Activated CD4-positive, alpha-beta memory T cell treated with anti-CD3 and anti-CD28 coated beads for 36 hours (primary cell): ENCODE measurements around the gene SLC35C1. TPM values are rescaled to one million over a fixed set of nuclear protein-coding genes. Genes with fewer than 3 reads are reported as not detected.

Experiments used
- CTCF ChIA-PET: fragments of 350-600 bp; sonication (Branson Sonifier 250); formaldehyde crosslinking; loops from one replicate; lab custom pipeline; 2021; ENCODE audit warnings: antibody characterized with exemption, inconsistent platforms; lab: Charles Lee
- POLR2A ChIA-PET: fragments of 350-600 bp; sonication (Branson Sonifier 250); formaldehyde crosslinking; loops from one replicate; lab custom pipeline; 2021; ENCODE audit warnings: antibody characterized with exemption; lab: Charles Lee
- DNase-seq: peaks from one replicate; pipeline ENCODE4 v3.0.0-alpha.2; 2020
- H3K27ac Mint-ChIP-seq: one replicate; pipeline ENCODE4 v1.8.0; 2021; ENCODE audit warnings: mixed read lengths
- H3K27me3 Mint-ChIP-seq: one replicate; pipeline ENCODE4 v1.8.0; 2021; ENCODE audit warnings: mixed read lengths
- H3K36me3 Mint-ChIP-seq: one replicate; pipeline ENCODE4 v1.8.0; 2021; ENCODE audit warnings: mixed read lengths
- H3K4me1 Mint-ChIP-seq: one replicate; pipeline ENCODE4 v1.8.0; 2021; ENCODE audit warnings: low read depth, mixed read lengths
- H3K4me3 Mint-ChIP-seq: one replicate; pipeline ENCODE4 v1.8.0; 2021; ENCODE audit warnings: mild to moderate bottlenecking, mixed read lengths
- H3K9me3 Mint-ChIP-seq: one replicate; pipeline ENCODE4 v1.8.0; 2021; ENCODE audit warnings: mixed read lengths
- intact Hi-C: fragments of 100-400 bp; cut with micrococcal nuclease; formaldehyde crosslinking; loops from one replicate; pipeline ENCODE4 v1.15.1; 2023
- total RNA-seq, 2 experiments: library from RNA; stranded (reverse); gene quantifications; one replicate each; pipeline ENCODE4 v1.2.3, GENCODE V29; 2021

The SLC35C1 gene
- 10 to 100 TPM; 10.7 to 11.4 TPM for total RNA-seq

DNA sequence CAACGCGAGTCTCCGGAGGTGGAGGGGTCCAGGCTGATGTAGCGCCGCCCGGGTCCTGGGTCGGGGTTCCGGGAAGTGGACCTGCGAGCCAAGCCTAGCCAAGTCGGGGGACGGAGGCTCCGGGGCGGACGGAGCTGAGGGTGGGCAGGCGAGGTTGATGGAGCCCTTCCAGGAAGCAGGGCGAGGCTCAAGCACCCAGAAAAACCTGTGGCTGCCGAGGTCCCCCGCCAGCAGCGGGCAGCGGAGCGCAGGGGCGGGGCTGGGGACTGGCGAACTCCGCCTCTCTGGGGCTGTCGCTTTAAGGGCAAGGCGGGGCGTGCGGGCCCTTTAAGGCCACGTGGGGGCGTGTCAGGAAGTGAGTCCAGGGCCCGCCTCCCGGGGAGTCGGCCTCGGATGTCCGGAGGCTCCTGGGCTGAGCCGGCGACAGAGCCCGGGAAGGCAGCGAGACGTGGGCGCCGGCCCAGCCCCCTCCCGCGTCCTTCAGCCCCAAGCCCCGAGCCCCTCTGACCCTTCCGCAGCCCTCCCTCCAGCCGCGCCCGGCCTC is at the start of gene SLC35C1:
SLC35C1 (plus strand) TSS at position 389 of the 544 bp plus-strand sequence. CDS start 653 bp downstream, outside the sequence.
- CTCF ChIA-PET: interaction anchor here (1.2 to 7.7 kb wide), 2 partner anchors 33 to 40 kb away, joined by 3 to 49 read pairs; no protein-coding TSS in a partner anchor
- peak within 1 kb of the TSS; percentile 90 for H3K4me3 Mint-ChIP-seq
- no peaks in the 10 kb centered on the region for H3K27me3 Mint-ChIP-seq
- H3K9me3 Mint-ChIP-seq: no peaks in the 10 kb centered on the region
- peaks cover 42% of the 10 kb centered on the region for H3K4me1 Mint-ChIP-seq
- intact Hi-C loops: loop anchor here (1.0 to 10.0 kb wide), 4 partner anchors 33 to 1240 kb away; partner anchors contain the start of genes CD82 and CRY2
- POLR2A ChIA-PET: interaction anchor here (0.5 to 3.7 kb wide), 3 partner anchors 37 to 744 kb away, joined by 4 to 13 read pairs (median 4); partner anchors contain the start of gene CRY2
- DNase-seq: peak; percentile 97
- peak within 1 kb of the TSS; percentile 86 for H3K27ac Mint-ChIP-seq
- peaks cover 8% of the 10 kb centered on the region for H3K36me3 Mint-ChIP-seq

DNA sequence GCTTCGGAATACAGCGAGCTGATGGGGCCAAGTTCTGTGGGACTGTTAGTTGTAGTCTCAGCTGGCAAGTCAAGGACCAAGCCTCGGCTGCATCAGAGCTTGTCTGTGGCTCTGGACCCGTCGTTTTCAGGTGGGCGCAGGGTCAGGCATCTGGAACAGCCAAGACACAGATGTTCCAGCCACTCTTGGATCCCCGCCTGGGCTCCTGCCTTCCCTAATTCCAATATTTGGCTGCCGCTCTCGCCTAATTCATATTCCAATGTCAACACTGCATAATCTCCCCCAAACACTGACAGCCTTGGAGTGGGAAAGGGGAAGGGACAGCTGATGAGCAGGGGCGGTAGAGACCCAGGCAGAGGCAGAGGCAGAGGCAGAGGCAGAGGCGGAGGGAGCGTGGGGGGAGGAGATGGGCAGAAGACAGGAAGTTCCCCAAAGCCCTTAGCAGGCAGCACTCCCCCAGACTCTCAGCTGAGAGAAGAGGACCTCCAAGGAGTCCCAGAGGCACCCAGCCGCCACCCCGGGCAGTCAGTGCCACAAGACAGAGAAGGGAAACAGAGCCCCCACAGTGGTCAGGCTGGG is 49.6 kb upstream of the SLC35C1 start:
- Mint-ChIP-seq H3K4me3 (no peak overlapping the region), H3K4me1 (no peaks in the 10 kb centered on the region), H3K27ac (no peak overlapping the region), H3K36me3 (no peaks in the 10 kb centered on the region), H3K27me3 (peaks cover 31% of the 10 kb centered on the region), H3K9me3 (no peaks in the 10 kb centered on the region)
- ChIA-PET POLR2A (no interaction called here), CTCF (interaction anchor here (0.5 to 2.4 kb wide), 2 partner anchors 14 to 16 kb away, joined by 3 to 12 read pairs; no protein-coding TSS in a partner anchor)
- intact Hi-C loops: no loop called here
- DNase-seq: no peak

DNA sequence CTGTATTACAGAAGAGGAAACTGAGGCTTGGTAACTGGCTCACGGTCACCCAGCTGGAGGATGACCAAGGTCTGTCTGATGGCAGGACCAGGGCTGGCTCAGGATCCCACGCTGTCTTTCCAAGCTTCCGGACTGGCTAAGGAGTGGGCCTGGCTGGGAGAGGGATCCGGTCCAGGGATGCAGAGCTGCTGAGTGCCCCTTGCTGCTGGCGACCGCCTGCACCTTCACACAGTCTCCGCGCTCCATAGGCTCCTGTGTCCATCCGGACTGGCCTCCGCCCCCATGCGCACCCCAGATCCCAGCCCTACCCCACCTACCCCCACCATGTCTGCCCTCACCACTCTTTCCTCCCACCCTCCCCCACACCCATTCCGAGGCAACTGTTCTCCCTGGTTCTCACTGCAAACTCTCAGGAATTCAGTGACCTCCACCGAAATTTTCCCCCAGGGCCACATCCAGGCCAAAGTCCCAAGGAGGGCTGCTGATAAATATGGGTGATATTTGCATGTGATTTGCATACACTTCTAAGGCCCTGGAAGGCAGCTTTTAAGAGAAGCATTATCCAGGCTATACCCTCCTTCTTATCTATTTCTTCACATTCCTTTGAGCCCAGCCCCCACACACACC is 48.5 kb upstream of the SLC35C1 start:
- H3K9me3 Mint-ChIP-seq: no peaks in the 10 kb centered on the region
- ChIA-PET POLR2A (no interaction called here), CTCF (interaction anchor here (0.5 to 2.4 kb wide), 3 partner anchors 13 to 15 kb away, joined by 3 to 12 read pairs (median 3); no protein-coding TSS in a partner anchor)
- intact Hi-C loops: no loop called here
- H3K36me3 Mint-ChIP-seq: no peaks in the 10 kb centered on the region
- DNase-seq: no peak
- H3K4me1 Mint-ChIP-seq: no peaks in the 10 kb centered on the region
- peaks cover 26% of the 10 kb centered on the region for H3K27me3 Mint-ChIP-seq
- no peak overlapping the region for H3K4me3 Mint-ChIP-seq
- H3K27ac Mint-ChIP-seq: no peak overlapping the region

DNA sequence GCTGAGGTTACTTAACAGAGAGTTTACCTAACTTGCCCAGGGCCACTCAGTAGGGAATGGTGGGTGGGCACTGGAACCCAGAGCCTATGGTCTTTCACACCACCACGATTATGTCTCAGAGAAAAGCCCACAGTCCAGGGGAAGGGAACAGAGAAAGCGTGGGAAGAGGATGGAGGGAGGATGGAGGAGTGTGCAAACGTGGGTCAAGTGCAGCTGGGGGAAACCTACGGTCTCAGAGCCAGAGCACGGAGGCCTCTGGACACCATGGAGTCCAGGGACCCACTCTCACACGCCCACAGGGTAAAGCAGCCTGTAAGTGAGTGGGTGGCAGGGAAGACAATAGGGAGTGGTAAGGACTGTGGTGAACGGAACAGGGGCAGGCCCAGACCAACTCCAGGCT is 47.3 kb upstream of the SLC35C1 start:
- peaks cover 23% of the 10 kb centered on the region for H3K27me3 Mint-ChIP-seq
- ChIA-PET CTCF (interaction anchor here (2.2 kb wide), 1 partner anchor 14 kb away, joined by 11 read pairs; no protein-coding TSS in a partner anchor), POLR2A (no interaction called here)
- intact Hi-C loops: no loop called here
- H3K36me3 Mint-ChIP-seq: no peaks in the 10 kb centered on the region
- no peak overlapping the region for H3K27ac Mint-ChIP-seq
- no peak for DNase-seq
- H3K4me1 Mint-ChIP-seq: no peaks in the 10 kb centered on the region
- H3K4me3 Mint-ChIP-seq: no peak overlapping the region
- no peaks in the 10 kb centered on the region for H3K9me3 Mint-ChIP-seq

DNA sequence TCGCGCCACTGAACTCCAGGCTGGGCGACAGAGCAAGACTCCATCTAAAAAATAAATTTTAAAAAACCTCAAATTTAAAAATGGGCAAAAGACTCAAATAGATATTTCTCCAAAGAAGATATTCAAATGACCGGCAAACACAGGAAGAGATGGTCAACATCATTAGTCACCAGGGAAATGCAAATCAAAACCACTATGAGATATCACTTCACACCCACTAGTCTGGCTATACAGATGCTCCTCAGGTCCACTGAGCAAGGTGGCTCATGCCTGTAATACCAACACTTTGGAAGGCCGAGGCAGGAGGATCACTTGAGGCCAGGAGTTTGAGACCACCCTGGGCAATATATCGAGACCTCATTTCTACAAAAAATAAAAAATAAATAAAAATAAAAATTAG is 43.3 kb upstream of the SLC35C1 start:
- Mint-ChIP-seq H3K27me3 (peaks cover 10% of the 10 kb centered on the region), H3K4me3 (no peak overlapping the region), H3K4me1 (no peaks in the 10 kb centered on the region), H3K27ac (no peak overlapping the region), H3K9me3 (no peaks in the 10 kb centered on the region), H3K36me3 (no peaks in the 10 kb centered on the region)
- intact Hi-C loops: no loop called here
- CTCF ChIA-PET: interaction anchor here (2.3 kb wide), 1 partner anchor 10 kb away, joined by 10 read pairs; no protein-coding TSS in a partner anchor
- no peak for DNase-seq
- POLR2A ChIA-PET: no interaction called here

DNA sequence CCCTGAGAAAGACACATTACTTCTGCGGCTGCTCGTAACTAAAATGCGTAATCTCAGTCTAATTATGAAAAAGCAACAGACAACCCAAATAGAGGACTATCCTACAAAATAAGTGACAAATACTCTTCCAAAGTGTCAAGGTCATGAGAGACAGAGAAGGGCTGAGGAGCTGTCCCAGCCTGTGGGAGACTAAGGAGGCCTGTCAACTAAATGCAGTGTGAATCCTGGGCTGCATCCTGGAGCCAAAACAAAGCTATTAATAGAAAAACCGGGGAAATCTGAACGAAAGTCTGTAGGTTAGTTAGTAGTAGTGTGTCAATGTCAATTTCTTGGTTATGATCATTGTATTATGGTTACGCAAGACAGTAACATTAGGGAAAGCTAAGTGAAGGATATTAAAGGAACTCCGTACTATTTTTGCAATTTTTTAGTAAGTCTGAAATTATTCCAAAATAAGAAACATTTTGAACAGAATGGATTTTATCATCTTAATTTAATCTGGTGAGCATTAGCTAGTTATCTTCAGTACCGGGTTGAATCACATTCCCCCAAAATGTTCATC is 39.8 kb upstream of the SLC35C1 start:
- H3K27ac Mint-ChIP-seq: no peak overlapping the region
- H3K4me1 Mint-ChIP-seq: no peaks in the 10 kb centered on the region
- POLR2A ChIA-PET: no interaction called here
- DNase-seq: no peak
- intact Hi-C loops: no loop called here
- no peak overlapping the region for H3K4me3 Mint-ChIP-seq
- no peaks in the 10 kb centered on the region for H3K9me3 Mint-ChIP-seq
- CTCF ChIA-PET: no interaction called here
- H3K36me3 Mint-ChIP-seq: no peaks in the 10 kb centered on the region
- peaks cover 6% of the 10 kb centered on the region for H3K27me3 Mint-ChIP-seq

DNA sequence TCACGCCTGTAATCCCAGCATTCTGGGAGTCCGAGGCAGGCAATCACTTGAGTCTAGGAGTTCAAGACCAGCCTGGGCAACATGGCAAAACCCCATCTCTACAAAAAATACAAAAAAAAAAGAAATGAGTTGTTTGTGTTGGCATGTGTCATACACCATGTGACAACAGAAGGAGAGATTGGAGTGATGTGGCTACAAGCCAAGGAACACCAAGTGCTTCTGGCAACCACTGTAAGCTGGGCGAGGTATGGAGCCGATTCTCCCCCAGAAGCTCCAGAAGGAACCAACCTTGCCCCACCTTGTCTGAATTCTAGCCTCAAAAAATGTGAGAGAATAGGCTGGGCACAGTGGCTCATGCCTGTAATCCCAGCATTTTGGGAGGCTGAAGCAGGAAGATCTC is 39.1 kb upstream of the SLC35C1 start:
- H3K27me3 Mint-ChIP-seq: peaks cover 6% of the 10 kb centered on the region
- no peak for DNase-seq
- POLR2A ChIA-PET: no interaction called here
- H3K36me3 Mint-ChIP-seq: no peaks in the 10 kb centered on the region
- CTCF ChIA-PET: no interaction called here
- no peak overlapping the region for H3K27ac Mint-ChIP-seq
- intact Hi-C loops: no loop called here
- no peaks in the 10 kb centered on the region for H3K9me3 Mint-ChIP-seq
- H3K4me1 Mint-ChIP-seq: no peaks in the 10 kb centered on the region
- no peak overlapping the region for H3K4me3 Mint-ChIP-seq

DNA sequence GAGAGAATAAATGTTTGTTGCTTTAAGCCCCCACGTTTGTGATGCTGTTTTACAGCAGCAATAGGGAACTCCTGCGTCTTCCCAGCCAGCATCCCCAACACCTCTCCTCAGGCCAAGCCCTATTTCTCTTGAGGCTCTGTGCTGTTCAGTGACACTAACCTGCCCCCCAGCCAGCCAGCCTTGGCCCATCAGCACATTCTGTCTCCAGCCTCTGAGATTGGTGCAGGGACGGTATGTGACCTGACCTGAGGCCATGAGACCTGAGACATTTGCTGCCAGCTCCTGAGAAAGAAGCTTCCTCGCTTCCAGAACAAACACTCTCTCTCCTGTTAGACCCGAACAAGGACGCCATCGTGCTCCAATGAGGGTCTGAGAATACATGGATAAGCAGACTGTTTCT is 38.5 kb upstream of the SLC35C1 start:
- Mint-ChIP-seq H3K27ac (no peak overlapping the region), H3K4me1 (peaks cover 4% of the 10 kb centered on the region), H3K27me3 (peaks cover 6% of the 10 kb centered on the region), H3K36me3 (no peaks in the 10 kb centered on the region), H3K9me3 (no peaks in the 10 kb centered on the region), H3K4me3 (no peak overlapping the region)
- ChIA-PET POLR2A (no interaction called here), CTCF (no interaction called here)
- intact Hi-C loops: no loop called here
- no peak for DNase-seq

DNA sequence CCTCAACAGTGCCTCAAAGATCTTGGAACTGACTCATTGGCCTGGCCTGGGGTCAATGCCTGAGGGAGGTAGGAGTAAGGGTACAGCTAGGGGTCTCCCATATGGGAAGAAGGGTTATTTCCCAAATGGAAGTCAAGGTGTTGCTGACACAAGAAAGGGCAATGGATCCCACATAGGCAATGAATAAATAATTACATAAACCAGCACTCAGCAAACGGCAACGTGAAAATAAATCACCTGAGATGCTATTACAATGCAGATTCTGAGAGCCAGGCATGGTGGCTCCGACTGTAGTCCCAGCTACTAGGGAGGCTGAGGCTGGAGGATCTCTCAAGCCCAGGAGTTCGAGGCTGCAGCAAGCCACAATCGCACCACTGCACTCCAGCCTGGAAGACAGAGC is 36.5 kb upstream of the SLC35C1 start:
- Mint-ChIP-seq H3K27me3 (peaks cover 6% of the 10 kb centered on the region), H3K36me3 (no peaks in the 10 kb centered on the region), H3K9me3 (no peaks in the 10 kb centered on the region), H3K4me3 (no peak overlapping the region), H3K27ac (no peak overlapping the region), H3K4me1 (peaks cover 24% of the 10 kb centered on the region)
- ChIA-PET POLR2A (no interaction called here), CTCF (interaction anchor here (0.5 to 5.2 kb wide), 3 partner anchors 72 to 396 kb away, joined by 3 to 78 read pairs (median 3); no protein-coding TSS in a partner anchor)
- DNase-seq: no peak
- intact Hi-C loops: no loop called here

DNA sequence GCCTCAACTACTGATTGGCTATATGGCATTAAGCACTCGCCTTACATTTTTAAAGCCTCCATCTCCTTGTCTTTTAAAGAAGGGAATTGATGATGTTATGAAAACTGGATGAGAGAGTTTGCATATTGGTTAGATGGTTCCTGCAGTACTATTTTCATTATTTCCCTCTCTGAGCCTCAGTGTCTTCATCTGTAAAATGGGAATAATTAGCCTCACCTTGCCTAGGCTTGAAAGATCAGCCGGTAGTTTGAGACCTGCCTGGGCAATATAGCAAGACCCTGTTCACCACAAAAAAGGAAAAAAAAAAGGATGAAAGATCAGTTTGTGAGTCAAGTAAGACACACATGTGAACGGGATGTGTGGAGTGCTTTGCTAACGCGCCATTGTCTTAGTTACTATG is 35.0 kb upstream of the SLC35C1 start:
- no peaks in the 10 kb centered on the region for H3K36me3 Mint-ChIP-seq
- peaks cover 6% of the 10 kb centered on the region for H3K27me3 Mint-ChIP-seq
- ChIA-PET CTCF (interaction anchor here (0.6 to 5.2 kb wide), 8 partner anchors 11 to 402 kb away, joined by 3 to 78 read pairs (median 22); partner anchors contain the start of gene SLC35C1), POLR2A (no interaction called here)
- no peak overlapping the region for H3K4me3 Mint-ChIP-seq
- no peaks in the 10 kb centered on the region for H3K9me3 Mint-ChIP-seq
- no peak for DNase-seq
- H3K27ac Mint-ChIP-seq: no peak overlapping the region
- peaks cover 24% of the 10 kb centered on the region for H3K4me1 Mint-ChIP-seq
- intact Hi-C loops: loop anchor here (2.0 to 10.0 kb wide), 4 partner anchors 113 to 835 kb away; no protein-coding TSS in a partner anchor

DNA sequence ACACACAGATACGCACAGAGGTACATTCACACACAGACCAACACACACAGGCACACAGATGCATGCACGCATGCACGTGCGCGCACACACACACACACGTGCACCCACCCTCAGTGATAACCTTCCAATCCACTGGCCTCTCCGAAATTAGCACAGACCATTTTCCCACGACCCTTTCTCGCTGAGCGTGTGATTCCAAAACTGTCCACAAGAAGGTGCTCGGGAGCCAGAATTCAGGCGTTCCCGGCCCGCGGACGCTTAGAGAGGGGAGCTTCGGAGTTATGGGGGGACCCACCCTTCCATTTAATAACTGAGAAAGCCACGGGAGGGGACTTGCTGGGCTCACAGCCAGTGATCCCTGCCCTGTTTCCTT is 33.8 kb upstream of the SLC35C1 start:
- Mint-ChIP-seq H3K9me3 (no peaks in the 10 kb centered on the region), H3K27ac (no peak overlapping the region), H3K4me1 (peaks cover 24% of the 10 kb centered on the region), H3K27me3 (peaks cover 3% of the 10 kb centered on the region), H3K36me3 (no peaks in the 10 kb centered on the region), H3K4me3 (peak overlapping the region; percentile 86)
- CTCF ChIA-PET: interaction anchor here (0.7 to 5.2 kb wide), 73 partner anchors 9 to 472 kb away, joined by 3 to 78 read pairs (median 4); partner anchors contain the start of genes CHST1, CRY2 and SLC35C1
- intact Hi-C loops: loop anchor here (1.0 to 10.0 kb wide), 6 partner anchors 114 to 836 kb away; no protein-coding TSS in a partner anchor
- POLR2A ChIA-PET: no interaction called here
- peak; percentile 81 for DNase-seq
